Measurements from ENCODE around the gene IZUMO2.
"Not testable (repeated sequence)": the region's sequence is repeated elsewhere in the genome, so short reads cannot be mapped to it uniquely, and the experiment has no call there.

The IZUMO2 gene

GRCh38 chr19:50134777-50135719 lies 28.0 kb downstream of the IZUMO2 start:
- DNase-seq, result not testable (repeated sequence)

GRCh38 chr19:50133518-50134492 lies 29.3 kb downstream of the IZUMO2 start:
- DNase-seq, result not testable (repeated sequence)

DNA sequence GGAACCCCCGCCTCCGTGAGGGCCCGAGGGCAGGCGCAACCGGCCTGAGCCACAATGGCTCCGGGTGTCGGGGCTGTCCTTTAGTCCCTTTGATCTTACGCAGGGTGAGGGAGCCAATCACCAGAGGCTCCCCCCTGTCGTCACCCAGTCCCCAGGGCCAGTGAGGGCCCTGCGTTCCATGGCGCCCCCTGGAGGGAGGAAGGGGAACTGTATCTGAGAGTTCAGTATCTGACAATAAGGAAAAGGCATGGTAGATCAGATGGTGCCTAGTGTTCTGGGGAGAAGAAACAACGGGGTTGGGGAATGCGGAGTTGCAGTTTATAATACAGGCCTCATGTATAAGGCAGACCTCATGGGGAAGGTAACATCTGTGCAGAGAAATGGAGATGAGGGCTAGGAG lies 59.1 kb downstream of the IZUMO2 start:
- DNase-seq, result not testable (repeated sequence)

DNA sequence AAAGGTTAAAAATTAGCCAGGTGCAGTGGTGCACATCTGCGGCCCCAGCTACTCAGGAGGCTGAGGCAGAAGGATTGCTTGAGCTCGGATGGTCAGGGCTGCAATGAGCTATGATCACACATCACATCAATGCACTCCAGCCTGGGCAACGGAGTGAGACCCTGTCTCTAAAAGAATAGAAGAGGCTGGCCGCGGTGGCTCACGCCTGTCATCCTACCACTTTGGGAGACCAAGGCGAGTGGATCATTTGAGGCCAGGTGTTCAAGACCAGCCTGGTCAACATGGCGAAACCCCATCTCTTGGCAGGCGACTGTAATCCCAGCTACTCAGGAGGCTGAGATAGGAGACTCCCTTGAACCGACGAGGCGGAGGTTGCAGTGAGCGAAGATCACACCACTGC lies 59.7 kb downstream of the IZUMO2 start:
- DNase-seq, result not testable (repeated sequence)
